K562 (cell line): ENCODE results near the gene TRABD2B. TPM values are rescaled to one million over a fixed set of nuclear protein-coding genes. Genes with fewer than 3 reads are reported as not detected.
A peak's percentile ranks its signal among the peaks of the same experiment; 100 is the strongest.

ENCODE experiments used
- ATAC-seq: fragments of 200-7000 bp; cut with Tn5 transposase; 3 replicates; pipeline ENCODE4 v1.9.1; 2020; ENCODE audit warnings: moderate library complexity
- BruUV-seq: library from RNA; stranded (reverse); fragments of 400-500 nt; replicated peaks from 2 replicates; lab custom pipeline; 2021; lab: Mats Ljungman, UMichigan
- CTCF ChIA-PET: fragments of 300-600 bp; formaldehyde crosslinking; extraction: SDS; loops from one replicate; lab custom pipeline; 2021; ENCODE audit warnings: low intra/inter-chr PET ratio; lab: Yijun Ruan, JAX
- POLR2A ChIA-PET: fragments of 300-600, 350-650 bp; sonication (Branson Sonifier 250); formaldehyde crosslinking; extraction: SDS; loops from one replicate; lab custom pipeline; 2021; ENCODE audit warnings: antibody characterized with exemption, inconsistent platforms; lab: Yijun Ruan, JAX
- DNase-seq, 4 experiments: peaks; one replicate each; pipeline versions ENCODE4 v3.0.0 to v3.0.0-alpha.2; 2011 to 2018; ENCODE audit warnings: low spot score in 3 of 4, mixed read lengths in 3 of 4; ENCODE audit errors: extremely low read depth in 1 of 4
- FAIRE-seq: peaks from 2 replicates; lab custom pipeline; 2011; peaks lifted over from hg19 to GRCh38; lab: Jason Lieb, UNC
- H2AFZ ChIP-seq: 2 replicates; pipeline ENCODE4 v1.6.0; 2011; ENCODE audit warnings: low read depth, low read length, control low read depth, inconsistent platforms
- H3K27ac ChIP-seq: fragments of 200-600 bp; 3 replicates; pipeline ENCODE4 v1.8.0; 2011; ENCODE audit warnings: low read depth, mild to moderate bottlenecking, control low read depth, inconsistent platforms, low read length, moderate library complexity, mixed read lengths; ENCODE audit errors: extremely low read depth
- H3K27me3 ChIP-seq, 2 experiments: fragments of 300-600 bp in 1 of 2; 2 replicates in 1 of 2; 3 replicates in 1 of 2; pipeline versions ENCODE4 v1.6.0 to v1.8.0; 2011; ENCODE audit warnings: inconsistent platforms in 2 of 2, low read length in 2 of 2, mild to moderate bottlenecking in 1 of 2, mixed read lengths in 1 of 2, moderate library complexity in 1 of 2; ENCODE audit not compliant: control insufficient read depth in 2 of 2, insufficient read depth in 2 of 2
- H3K36me3 ChIP-seq: fragments of 300-600 bp; 3 replicates; pipeline ENCODE4 v1.8.0; 2011; ENCODE audit warnings: mild to moderate bottlenecking, low read length, inconsistent platforms; ENCODE audit not compliant: control insufficient read depth, insufficient read depth
- H3K4me1 ChIP-seq, 2 experiments: fragments of 200-600 bp in 1 of 2; replicated peaks in 1 of 2; 2 replicates in 1 of 2; 3 replicates in 1 of 2; pipeline versions ENCODE4 v1.5.1 to v1.8.0; 2011; ENCODE audit warnings: inconsistent platforms in 2 of 2, low read length in 2 of 2, mild to moderate bottlenecking in 1 of 2, mixed read lengths in 1 of 2, moderate library complexity in 1 of 2; ENCODE audit not compliant: control insufficient read depth in 2 of 2, insufficient read depth in 2 of 2
- H3K4me2 ChIP-seq: 2 replicates; pipeline ENCODE4 v1.6.1; 2011; ENCODE audit warnings: low read length, control low read depth, inconsistent platforms, mixed read lengths; ENCODE audit not compliant: insufficient read depth
- H3K4me3 ChIP-seq: fragments of 200-600 bp; sonication (generic), shearing (Covaris generic); 2 replicates; pipeline ENCODE4 v1.5.1; 2016; ENCODE audit warnings: control low read depth, inconsistent platforms
- H3K79me2 ChIP-seq: fragments of 200-600 bp; 3 replicates; pipeline ENCODE4 v1.8.0; 2011; ENCODE audit warnings: low read length, inconsistent platforms; ENCODE audit not compliant: control insufficient read depth, insufficient read depth
- H3K9ac ChIP-seq, 2 experiments: 2 replicates each; pipeline versions ENCODE4 v1.6.0 to v1.6.1; 2011; ENCODE audit warnings: low read depth in 2 of 2, low read length in 2 of 2, control low read depth in 1 of 2, inconsistent platforms in 1 of 2, mild to moderate bottlenecking in 1 of 2, mixed read lengths in 1 of 2; ENCODE audit not compliant: insufficient read depth in 1 of 2
- H3K9me1 ChIP-seq: one replicate; pipeline ENCODE4 v1.6.0; 2011; ENCODE audit warnings: inconsistent platforms, mild to moderate bottlenecking, low read length, moderate library complexity; ENCODE audit not compliant: control insufficient read depth, insufficient read depth
- H3K9me3 ChIP-seq: replicated peaks from 2 replicates; pipeline ENCODE4 v1.5.1; 2011; ENCODE audit warnings: low read depth, low read length, inconsistent platforms; ENCODE audit not compliant: control insufficient read depth, insufficient read depth
- H4K20me1 ChIP-seq: replicated peaks from 2 replicates; pipeline ENCODE4 v1.6.1; 2011; ENCODE audit warnings: low read length, inconsistent platforms, mixed read lengths; ENCODE audit not compliant: control insufficient read depth, insufficient read depth
- ATF7 ChIP-seq: fragments of 450-650 bp; IDR thresholded peaks from 2 replicates; pipeline ENCODE4 v1.7.1; 2014; ENCODE audit warnings: mild to moderate bottlenecking, moderate library complexity
- CBX3 ChIP-seq, 2 experiments: IDR thresholded peaks; 1 replicate in 1 of 2; 2 replicates in 1 of 2; pipeline ENCODE4 v1.6.1; 2012; ENCODE audit warnings: inconsistent platforms in 2 of 2, low read length in 2 of 2, borderline replicate concordance in 1 of 2, control low read depth in 1 of 2
- DIDO1 ChIP-seq: fragments of 450-650 bp; IDR thresholded peaks from 2 replicates; pipeline ENCODE4 v1.6.1; 2016; ENCODE audit warnings: low read depth, missing biosample characterization, missing genetic modification characterization
- ELF1 ChIP-seq: fragments of 200-800 bp; sonication (Bioruptor generic); IDR thresholded peaks from 2 replicates; pipeline ENCODE4 v1.6.1; 2016; ENCODE audit warnings: missing genetic modification characterization, missing compliant biosample characterization
- ETV1 ChIP-seq: fragments of 450-650 bp; conservative IDR thresholded peaks from 2 replicates; pipeline ENCODE4 v1.6.1; 2016; ENCODE audit warnings: missing genetic modification characterization, control low read depth, low read depth, missing compliant biosample characterization
- FOXP1 ChIP-seq: sonication (generic); formaldehyde crosslinking; IDR thresholded peaks from 2 replicates; pipeline ENCODE4 v1.8.0; 2022; ENCODE audit warnings: mild to moderate bottlenecking, missing genetic modification reagents
- GABPA ChIP-seq: fragments of 200-800 bp; sonication (Bioruptor generic); conservative IDR thresholded peaks from 2 replicates; pipeline ENCODE4 v1.6.1; 2016; ENCODE audit warnings: low read depth, missing genetic modification characterization, missing compliant biosample characterization
- JUND ChIP-seq, 2 experiments: IDR thresholded peaks; 2 replicates in 1 of 2; 3 replicates in 1 of 2; pipeline ENCODE4 v1.6.1; 2011; ENCODE audit warnings: borderline replicate concordance in 2 of 2, low read depth in 2 of 2, low read length in 2 of 2, improper control_type of control experiment in 1 of 2, missing biosample characterization in 1 of 2, missing genetic modification characterization in 1 of 2, missing genetic modification reagents in 1 of 2
- MAFF ChIP-seq: IDR thresholded peaks from 2 replicates; pipeline ENCODE4 v1.6.1; 2012; ENCODE audit warnings: low read length, improper control_type of control experiment
- SP2 ChIP-seq: IDR thresholded peaks from 2 replicates; pipeline ENCODE4 v1.6.1; 2011; ENCODE audit warnings: mild to moderate bottlenecking, low read depth, low read length, moderate library complexity; ENCODE audit not compliant: poor library complexity, severe bottlenecking; ENCODE audit errors: extremely low read depth
- ZNF79 ChIP-seq: fragments of 250-450 bp; sonication (Bioruptor Pico); IDR thresholded peaks from 2 replicates; pipeline ENCODE4 v1.4.0; 2020; ENCODE audit warnings: low read depth, mild to moderate bottlenecking, moderate library complexity
- WGBS: fragments of 100-300 bp; shearing (Covaris generic); methylation state at CpG from one replicate; pipeline ENCODE4 v1.1.6; 2016; ENCODE audit warnings: low coverage, mixed read lengths; ENCODE audit not compliant: insufficient coverage; ENCODE audit errors: missing lambda C conversion rate; 5-methylcytosine and 5-hydroxymethylcytosine counted together
- in situ Hi-C: fragments of 300-500 bp; cut with MboI; formaldehyde crosslinking; loops from 4 replicates; pipeline ENCODE4 v1.15.0; 2018; ENCODE audit warnings: inconsistent platforms, mixed read lengths
- intact Hi-C: fragments of 100-400 bp; cut with micrococcal nuclease; formaldehyde crosslinking; loops from 2 replicates; pipeline ENCODE4 v1.14.2; 2022
- polyA plus RNA-seq, 8 experiments: library from polyadenylated mRNA; depleted of rRNA in 4 of 8; stranded (reverse) in 5 of 8; unstranded in 3 of 8; fragments of >200 nt; fragmentation: Nextera tagmentation in 2 of 8; fragmentation: Illumina TruSeq in 1 of 8; extraction: Ambion mirVana in 2 of 8; extraction: Trizol in 1 of 8; gene quantifications; 2 replicates each; pipeline versions ENCODE4 v1.2.1 to v1.2.3, GENCODE V29; 2011 to 2014; ENCODE audit warnings: inconsistent platforms in 1 of 8, missing spikeins in 1 of 8
- total RNA-seq, 7 experiments: library from RNA; depleted of rRNA in 6 of 7; stranded (reverse); fragments of >200 nt in 6 of 7; fragmentation: Illumina TruSeq in 2 of 7; extraction: Trizol in 2 of 7; gene quantifications; 2 replicates each; pipeline versions ENCODE4 v1.2.1 to v1.2.3, GENCODE V29; 2011 to 2021; ENCODE audit warnings: low replicate concordance in 1 of 7
- TF ChIP-seq, protein P1 (sequence below): fragments of 450-650 bp; formaldehyde crosslinking; conservative IDR thresholded peaks from 2 replicates; pipeline ENCODE4 v1.4.0; 2022; ENCODE audit warnings: mild to moderate bottlenecking, missing genetic modification characterization
- TF ChIP-seq, protein P2 (sequence below), 3 experiments: fragments of 200-800 bp in 1 of 3; fragments of 250-450 bp in 1 of 3; fragments of 450-650 bp in 1 of 3; sonication (Bioruptor Pico) in 1 of 3; sonication (Bioruptor generic) in 1 of 3; formaldehyde crosslinking in 1 of 3; IDR thresholded peaks; 2 replicates each; pipeline versions ENCODE4 v1.6.1 to v1.8.0; 2016 to 2022; ENCODE audit warnings: mild to moderate bottlenecking in 2 of 3, missing genetic modification characterization in 2 of 3, missing compliant biosample characterization in 1 of 3, moderate library complexity in 1 of 3

Gene TRABD2B
- total and polyA plus RNA-seq, 9 of the 15 experiments (the other 6 are each of a cell fraction or from before 2014, with no cell fraction given), result not detected

DNA sequence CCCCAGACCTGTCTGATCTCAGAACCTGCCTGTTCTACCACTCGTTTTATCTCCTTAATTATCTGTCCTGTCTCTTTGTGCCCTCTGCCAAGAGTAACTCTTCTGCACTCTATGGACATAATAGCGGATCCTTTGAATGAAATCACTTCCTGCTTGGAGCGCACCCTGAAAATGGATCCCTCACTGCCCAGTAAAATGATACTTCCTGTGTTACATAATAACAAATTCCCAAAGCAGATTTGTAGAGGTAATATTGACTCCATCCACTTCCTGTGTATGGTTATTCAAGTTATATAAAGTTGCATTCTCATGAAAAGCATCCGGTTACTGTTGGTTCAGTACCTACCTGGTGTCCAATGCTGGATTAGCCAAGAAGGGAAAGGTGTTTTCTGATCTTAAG lies 246.0 kb downstream of the TRABD2B start:
- 0 out of 2 replicates have a peak overlapping the region, but pooled peaks have one; percentile 6 for H2AFZ ChIP-seq
- no peaks in the 10 kb centered on the region for H3K9me1 ChIP-seq
- BruUV-seq, result no TSS peak
- H3K9me3 ChIP-seq, result no peaks in the 10 kb centered on the region
- H3K4me1 ChIP-seq, result peaks cover 0 to 3% of the 10 kb centered on the region in 2 experiments; a peak in 1 of 5 replicates
- no peak for DNase-seq
- H4K20me1 ChIP-seq, result 0 out of 2 replicates have a peak, but pooled peaks cover 3% of the 10 kb centered on the region
- H3K27me3 ChIP-seq, result peaks cover 0 to 12% of the 10 kb centered on the region in 2 experiments; a peak in 3 of 5 replicates
- no peak overlapping the region for H3K4me2 ChIP-seq
- intact Hi-C loops, result no loop called here
- no peak overlapping the region for H3K27ac ChIP-seq
- H3K9ac ChIP-seq, result no peak overlapping the region
- no peaks in the 10 kb centered on the region for H3K36me3 ChIP-seq
- WGBS, result 2% methylated on average over 4 of the region's 4 CpGs
- ATAC-seq, result no peak
- no peak for FAIRE-seq
- in situ Hi-C loops, result loop anchor here (25.0 kb wide), 1 partner anchor 461 kb away; the partner anchor contains the start of gene SLC5A9
- CTCF ChIA-PET, result no interaction called here
- POLR2A ChIA-PET, result interaction anchor here (0.6 kb wide), 1 partner anchor 165 kb away, joined by 3 read pairs; no protein-coding TSS in a partner anchor
- H3K4me3 ChIP-seq, result no peak overlapping the region
- no peaks in the 10 kb centered on the region for H3K79me2 ChIP-seq
- peak; percentile 53 for TF ChIP-seq ELF1
- TF ChIP-seq CBX3 (IDR thresholded peaks at IDR 0.05; ENCODE audit: borderline replicate concordance in 1 of 2, low read length in 2 of 2), result peak in 1 of 2 experiments; percentile 32; a peak in 1 of 3 replicates
- 0 out of 2 replicates have a peak, but pooled peaks have one; percentile 39 for TF ChIP-seq ATF7
- TF ChIP-seq FOXP1 (CRISPR knock-in tag), result no peak
- TF ChIP-seq, protein P1, sequence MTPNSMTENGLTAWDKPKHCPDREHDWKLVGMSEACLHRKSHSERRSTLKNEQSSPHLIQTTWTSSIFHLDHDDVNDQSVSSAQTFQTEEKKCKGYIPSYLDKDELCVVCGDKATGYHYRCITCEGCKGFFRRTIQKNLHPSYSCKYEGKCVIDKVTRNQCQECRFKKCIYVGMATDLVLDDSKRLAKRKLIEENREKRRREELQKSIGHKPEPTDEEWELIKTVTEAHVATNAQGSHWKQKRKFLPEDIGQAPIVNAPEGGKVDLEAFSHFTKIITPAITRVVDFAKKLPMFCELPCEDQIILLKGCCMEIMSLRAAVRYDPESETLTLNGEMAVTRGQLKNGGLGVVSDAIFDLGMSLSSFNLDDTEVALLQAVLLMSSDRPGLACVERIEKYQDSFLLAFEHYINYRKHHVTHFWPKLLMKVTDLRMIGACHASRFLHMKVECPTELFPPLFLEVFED (CRISPR knock-in tag), result no peak
- no peak for TF ChIP-seq MAFF
- TF ChIP-seq, protein P2, sequence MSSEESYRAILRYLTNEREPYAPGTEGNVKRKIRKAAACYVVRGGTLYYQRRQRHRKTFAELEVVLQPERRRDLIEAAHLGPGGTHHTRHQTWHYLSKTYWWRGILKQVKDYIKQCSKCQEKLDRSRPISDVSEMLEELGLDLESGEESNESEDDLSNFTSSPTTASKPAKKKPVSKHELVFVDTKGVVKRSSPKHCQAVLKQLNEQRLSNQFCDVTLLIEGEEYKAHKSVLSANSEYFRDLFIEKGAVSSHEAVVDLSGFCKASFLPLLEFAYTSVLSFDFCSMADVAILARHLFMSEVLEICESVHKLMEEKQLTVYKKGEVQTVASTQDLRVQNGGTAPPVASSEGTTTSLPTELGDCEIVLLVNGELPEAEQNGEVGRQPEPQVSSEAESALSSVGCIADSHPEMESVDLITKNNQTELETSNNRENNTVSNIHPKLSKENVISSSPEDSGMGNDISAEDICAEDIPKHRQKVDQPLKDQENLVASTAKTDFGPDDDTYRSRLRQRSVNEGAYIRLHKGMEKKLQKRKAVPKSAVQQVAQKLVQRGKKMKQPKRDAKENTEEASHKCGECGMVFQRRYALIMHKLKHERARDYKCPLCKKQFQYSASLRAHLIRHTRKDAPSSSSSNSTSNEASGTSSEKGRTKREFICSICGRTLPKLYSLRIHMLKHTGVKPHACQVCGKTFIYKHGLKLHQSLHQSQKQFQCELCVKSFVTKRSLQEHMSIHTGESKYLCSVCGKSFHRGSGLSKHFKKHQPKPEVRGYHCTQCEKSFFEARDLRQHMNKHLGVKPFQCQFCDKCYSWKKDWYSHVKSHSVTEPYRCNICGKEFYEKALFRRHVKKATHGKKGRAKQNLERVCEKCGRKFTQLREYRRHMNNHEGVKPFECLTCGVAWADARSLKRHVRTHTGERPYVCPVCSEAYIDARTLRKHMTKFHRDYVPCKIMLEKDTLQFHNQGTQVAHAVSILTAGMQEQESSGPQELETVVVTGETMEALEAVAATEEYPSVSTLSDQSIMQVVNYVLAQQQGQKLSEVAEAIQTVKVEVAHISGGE (CRISPR knock-in tag; IDR thresholded peaks at IDR 0.05), result peak in 2 of 3 experiments; percentile 84 to 95; a peak in 4 of 6 replicates
- peak; percentile 89 for TF ChIP-seq GABPA (tag)
- TF ChIP-seq SP2, result no peak
- no peak for TF ChIP-seq ZNF79 (CRISPR knock-in tag)
- TF ChIP-seq ETV1, result 0 out of 2 replicates have a peak, but pooled peaks have one; percentile 28
- peak; percentile 68 for TF ChIP-seq DIDO1 (tag)
- TF ChIP-seq JUND (IDR thresholded peaks at IDR 0.05; ENCODE audit: borderline replicate concordance, low read depth, low read length), result 0 out of 2 replicates have a peak, but pooled peaks have one; percentile 11
- 0 out of 3 replicates have a peak, but pooled peaks have one; percentile 40 for TF ChIP-seq JUND (tag; IDR thresholded peaks at IDR 0.05; ENCODE audit: borderline replicate concordance, low read depth, low read length)
